Duodenal mucosa (tissue), 2 donors: Measurements from ENCODE around the gene TIAM2.

ENCODE experiments used
- H3K27ac ChIP-seq: one replicate; pipeline ENCODE4 v1.7.0; 2013; ENCODE audit warnings: low read depth, low read length
- H3K27me3 ChIP-seq, 2 donors: one replicate each; pipeline ENCODE4 v1.7.0; 2013; ENCODE audit warnings: low read length in 2 of 2, control low read depth in 1 of 2; ENCODE audit not compliant: insufficient read depth in 2 of 2, control insufficient read depth in 1 of 2
- H3K36me3 ChIP-seq, 2 donors: one replicate each; pipeline ENCODE4 v1.7.0; 2013; ENCODE audit warnings: low read length in 2 of 2, control low read depth in 1 of 2; ENCODE audit not compliant: insufficient read depth in 2 of 2, control insufficient read depth in 1 of 2
- H3K4me1 ChIP-seq, 2 donors: one replicate each; pipeline ENCODE4 v1.7.0; 2013; ENCODE audit warnings: low read length in 2 of 2, control low read depth in 1 of 2; ENCODE audit not compliant: insufficient read depth in 2 of 2, control insufficient read depth in 1 of 2
- H3K4me3 ChIP-seq, 2 donors: one replicate each; pipeline ENCODE4 v1.7.0; 2013; ENCODE audit warnings: low read length in 2 of 2, low read depth in 1 of 2
- H3K9ac ChIP-seq, 2 donors: one replicate each; pipeline ENCODE4 v1.7.0; 2013; ENCODE audit warnings: low read length in 2 of 2, low read depth in 1 of 2
- H3K9me3 ChIP-seq, 2 donors: one replicate each; pipeline ENCODE4 v1.7.0; 2013; ENCODE audit warnings: low read length in 2 of 2, control low read depth in 1 of 2; ENCODE audit not compliant: control insufficient read depth in 1 of 2

TIAM2 gene

GRCh38 chr6:155271145-155271544, 276.0 kb downstream of the TIAM2 start:
- no peak overlapping the region for H3K4me3 ChIP-seq
- H3K36me3 ChIP-seq = peaks cover 8 to 20% of the 10 kb centered on the region in 2 donors
- H3K27ac ChIP-seq = no peak overlapping the region
- no peaks in the 10 kb centered on the region for H3K9me3 ChIP-seq
- H3K9ac ChIP-seq = no peak overlapping the region
- no peaks in the 10 kb centered on the region for H3K27me3 ChIP-seq
- no peaks in the 10 kb centered on the region for H3K4me1 ChIP-seq

GRCh38 chr6:155272353-155273232, 277.5 kb downstream of the TIAM2 start:
- Histone ChIP-seq H3K4me1 (no peaks in the 10 kb centered on the region), H3K4me3 (no peak overlapping the region), H3K27ac (no peak overlapping the region), H3K9ac (no peak overlapping the region), H3K9me3 (no peaks in the 10 kb centered on the region), H3K36me3 (peaks cover 8 to 20% of the 10 kb centered on the region in 2 donors), H3K27me3 (no peaks in the 10 kb centered on the region)

GRCh38 chr6:155273431-155273830, 278.3 kb downstream of the TIAM2 start:
- Histone ChIP-seq H3K36me3 (peaks cover 8 to 21% of the 10 kb centered on the region in 2 donors), H3K9ac (no peak overlapping the region), H3K27ac (no peak overlapping the region), H3K4me1 (no peaks in the 10 kb centered on the region), H3K9me3 (no peaks in the 10 kb centered on the region), H3K4me3 (no peak overlapping the region), H3K27me3 (no peaks in the 10 kb centered on the region)

GRCh38 chr6:155274106-155274505, 279.0 kb downstream of the TIAM2 start:
- Histone ChIP-seq H3K27me3 (no peaks in the 10 kb centered on the region), H3K9me3 (no peaks in the 10 kb centered on the region), H3K9ac (no peak overlapping the region), H3K4me1 (no peaks in the 10 kb centered on the region), H3K27ac (no peak overlapping the region), H3K36me3 (peaks cover 8 to 26% of the 10 kb centered on the region in 2 donors), H3K4me3 (no peak overlapping the region)

GRCh38 chr6:155274533-155274932, 279.4 kb downstream of the TIAM2 start:
- H3K4me3 ChIP-seq = no peak overlapping the region
- H3K27ac ChIP-seq = no peak overlapping the region
- no peaks in the 10 kb centered on the region for H3K27me3 ChIP-seq
- H3K9ac ChIP-seq = no peak overlapping the region
- peaks cover 8 to 29% of the 10 kb centered on the region in 2 donors for H3K36me3 ChIP-seq
- H3K9me3 ChIP-seq = no peaks in the 10 kb centered on the region
- H3K4me1 ChIP-seq = no peaks in the 10 kb centered on the region

- Histone ChIP-seq H3K36me3 (peaks cover 12 to 36% of the 10 kb centered on the region in 2 donors), H3K27me3 (no peaks in the 10 kb centered on the region), H3K27ac (no peak overlapping the region), H3K9me3 (no peaks in the 10 kb centered on the region), H3K4me1 (no peaks in the 10 kb centered on the region), H3K4me3 (no peak overlapping the region), H3K9ac (no peak overlapping the region)
Measured at GRCh38 chr6:155275808-155276480, 280.8 kb downstream of the TIAM2 start.

GRCh38 chr6:155276638-155277037, 281.5 kb downstream of the TIAM2 start:
- H3K4me1 ChIP-seq = no peaks in the 10 kb centered on the region
- H3K9ac ChIP-seq = no peak overlapping the region
- H3K4me3 ChIP-seq = no peak overlapping the region
- no peaks in the 10 kb centered on the region for H3K9me3 ChIP-seq
- peaks cover 12 to 36% of the 10 kb centered on the region in 2 donors for H3K36me3 ChIP-seq
- H3K27me3 ChIP-seq = no peaks in the 10 kb centered on the region
- no peak overlapping the region for H3K27ac ChIP-seq

- H3K27me3 ChIP-seq = no peaks in the 10 kb centered on the region
- H3K27ac ChIP-seq = no peak overlapping the region
- peaks cover 9 to 27% of the 10 kb centered on the region in 2 donors for H3K36me3 ChIP-seq
- no peak overlapping the region for H3K9ac ChIP-seq
- H3K9me3 ChIP-seq = no peaks in the 10 kb centered on the region
- no peak overlapping the region for H3K4me3 ChIP-seq
- no peaks in the 10 kb centered on the region for H3K4me1 ChIP-seq
Measured at GRCh38 chr6:155278319-155279049, 283.4 kb downstream of the TIAM2 start.

- Histone ChIP-seq H3K4me1 (no peaks in the 10 kb centered on the region), H3K9ac (no peak overlapping the region), H3K27ac (no peak overlapping the region), H3K9me3 (no peaks in the 10 kb centered on the region), H3K27me3 (no peaks in the 10 kb centered on the region), H3K36me3 (peaks cover 4 to 35% of the 10 kb centered on the region in 2 donors), H3K4me3 (no peak overlapping the region)
Measured at GRCh38 chr6:155284775-155285174, 289.7 kb downstream of the TIAM2 start.

GRCh38 chr6:155287762-155288161, 292.6 kb downstream of the TIAM2 start:
- Histone ChIP-seq H3K4me3 (no peak overlapping the region), H3K9ac (no peak overlapping the region), H3K9me3 (no peaks in the 10 kb centered on the region), H3K27ac (no peak overlapping the region), H3K27me3 (no peaks in the 10 kb centered on the region), H3K4me1 (no peaks in the 10 kb centered on the region), H3K36me3 (peaks cover 0 to 49% of the 10 kb centered on the region in 2 donors)
